CD4-positive, alpha-beta T cell treated with Interleukin-12 subunit alpha and Interleukin-12 subunit beta, for 1 hour (primary cell): Measurements from ENCODE around the gene KRTAP12-4.

Source experiments
- DNase-seq: peaks from one replicate; pipeline ENCODE4 v3.0.0-alpha.2; 2020

The KRTAP12-4 gene

DNA sequence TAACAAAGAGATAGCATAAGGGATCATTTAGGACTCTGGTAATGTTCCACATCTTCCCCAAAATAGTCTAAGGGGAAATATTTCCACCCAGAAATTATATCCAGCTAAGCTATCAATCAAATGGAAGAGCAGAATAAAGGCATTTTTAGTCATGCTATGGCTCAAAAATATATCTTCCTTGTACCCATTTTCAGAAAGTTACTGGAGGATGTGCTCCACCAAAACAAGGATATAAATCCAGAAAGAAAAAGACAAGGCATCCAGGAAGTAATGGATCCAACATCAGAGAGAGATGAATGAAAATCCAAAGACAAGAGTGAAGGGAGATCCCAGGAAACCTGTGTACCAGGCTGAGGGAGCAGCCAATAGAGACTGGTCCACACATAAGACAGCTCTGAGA is 45.3 kb downstream of the KRTAP12-4 start:
- no peak for DNase-seq

- DNase-seq: no peak
These were observed 48.0 kb downstream of the KRTAP12-4 start for GRCh38 chr21:44606495-44606894.
